H9 (cell line): ENCODE measurements around the gene PLXNB2. TPM values are rescaled to one million over a fixed set of nuclear protein-coding genes. Genes with fewer than 3 reads are reported as not detected.
A peak's percentile ranks its signal among the peaks of the same experiment; 100 is the strongest.

ENCODE experiments used
- DNase-seq: peaks from one replicate; pipeline ENCODE4 v3.0.0-alpha.2; 2017
- H2AFZ ChIP-seq: one replicate; pipeline ENCODE4 v1.6.1; 2013; ENCODE audit warnings: mild to moderate bottlenecking, low read length, control low read depth, moderate library complexity
- H2AK5ac ChIP-seq: 2 replicates; pipeline ENCODE4 v1.6.1; 2013; ENCODE audit warnings: low read length, control low read depth, mixed read lengths; ENCODE audit not compliant: insufficient read length
- H2BK120ac ChIP-seq: one replicate; pipeline ENCODE4 v1.6.1; 2013; ENCODE audit warnings: low read depth, mild to moderate bottlenecking, low read length, control low read depth, inconsistent platforms; ENCODE audit not compliant: poor library complexity, severe bottlenecking
- H2BK12ac ChIP-seq: 2 replicates; pipeline ENCODE4 v1.6.1; 2013; ENCODE audit warnings: low read length, control low read depth, mixed read lengths, low read depth; ENCODE audit not compliant: insufficient read length
- H2BK15ac ChIP-seq: 2 replicates; pipeline ENCODE4 v1.6.1; 2013; ENCODE audit warnings: low read depth, low read length, control low read depth
- H2BK20ac ChIP-seq: one replicate; pipeline ENCODE4 v1.6.1; 2013; ENCODE audit warnings: low read depth, mild to moderate bottlenecking, low read length, control low read depth, inconsistent platforms; ENCODE audit not compliant: poor library complexity, severe bottlenecking
- H2BK5ac ChIP-seq: 2 replicates; pipeline ENCODE4 v1.6.1; 2013; ENCODE audit warnings: low read length, control low read depth, mixed read lengths; ENCODE audit not compliant: insufficient read length
- H3K14ac ChIP-seq: 2 replicates; pipeline ENCODE4 v1.6.1; 2013; ENCODE audit warnings: low read length, control low read depth; ENCODE audit not compliant: insufficient read depth
- H3K18ac ChIP-seq: 2 replicates; pipeline ENCODE4 v1.6.1; 2013; ENCODE audit warnings: low read depth, mild to moderate bottlenecking, mixed read lengths, low read length, control low read depth; ENCODE audit not compliant: insufficient read length
- H3K23ac ChIP-seq: 2 replicates; pipeline ENCODE4 v1.6.1; 2013; ENCODE audit warnings: low read length, control low read depth, mixed read lengths, low read depth; ENCODE audit not compliant: insufficient read length
- H3K23me2 ChIP-seq: 2 replicates; pipeline ENCODE4 v1.6.1; 2013; ENCODE audit warnings: low read depth, mild to moderate bottlenecking, mixed read lengths, low read length, control low read depth; ENCODE audit not compliant: insufficient read length, poor library complexity, severe bottlenecking
- H3K27ac ChIP-seq: 2 replicates; pipeline ENCODE4 v1.5.1; 2013; ENCODE audit warnings: low read length, control low read depth, mixed read lengths, low read depth; ENCODE audit not compliant: insufficient read length
- H3K27me3 ChIP-seq: 2 replicates; pipeline ENCODE4 v1.6.1; 2013; ENCODE audit warnings: low read length, control low read depth, inconsistent platforms; ENCODE audit not compliant: insufficient read depth
- H3K4ac ChIP-seq: 2 replicates; pipeline ENCODE4 v1.6.1; 2013; ENCODE audit warnings: low read depth, mild to moderate bottlenecking, control low read depth, inconsistent platforms, low read length, moderate library complexity
- H3K4me1 ChIP-seq: 2 replicates; pipeline ENCODE4 v1.6.1; 2013; ENCODE audit warnings: low read length, control low read depth, inconsistent platforms; ENCODE audit not compliant: insufficient read depth
- H3K4me2 ChIP-seq: 2 replicates; pipeline ENCODE4 v1.6.1; 2013; ENCODE audit warnings: low read length, control low read depth, mixed read lengths; ENCODE audit not compliant: insufficient read length, insufficient read depth
- H3K56ac ChIP-seq: 2 replicates; pipeline ENCODE4 v1.6.1; 2013; ENCODE audit warnings: low read depth, mild to moderate bottlenecking, mixed read lengths, low read length, control low read depth; ENCODE audit not compliant: insufficient read length
- H3K79me1 ChIP-seq: 2 replicates; pipeline ENCODE4 v1.6.1; 2013; ENCODE audit warnings: low read depth, mild to moderate bottlenecking, moderate library complexity, low read length, control low read depth, inconsistent platforms; ENCODE audit not compliant: insufficient read depth, poor library complexity, severe bottlenecking
- H3K79me2 ChIP-seq: 2 replicates; pipeline ENCODE4 v1.6.1; 2013; ENCODE audit warnings: low read length, control low read depth, inconsistent platforms; ENCODE audit not compliant: insufficient read depth
- H3K9ac ChIP-seq: 2 replicates; pipeline ENCODE4 v1.6.1; 2013; ENCODE audit warnings: low read length, control low read depth, mixed read lengths; ENCODE audit not compliant: insufficient read length; ENCODE audit errors: extremely low read depth
- H3K9me3 ChIP-seq: one replicate; pipeline ENCODE4 v1.6.1; 2013; ENCODE audit warnings: low read depth, low read length, inconsistent platforms; ENCODE audit not compliant: control insufficient read depth
- H3T11ph ChIP-seq: one replicate; pipeline ENCODE4 v1.6.1; 2013; ENCODE audit warnings: mild to moderate bottlenecking, low read length, control low read depth, inconsistent platforms
- H4K20me1 ChIP-seq: one replicate; pipeline ENCODE4 v1.6.1; 2013; ENCODE audit not compliant: control insufficient read depth, insufficient read length, insufficient read depth
- H4K5ac ChIP-seq: 2 replicates; pipeline ENCODE4 v1.6.1; 2013; ENCODE audit warnings: low read depth, mild to moderate bottlenecking, mixed read lengths, low read length, control low read depth; ENCODE audit not compliant: insufficient read length
- H4K8ac ChIP-seq: replicated peaks from 2 replicates; pipeline ENCODE4 v1.6.1; 2013; ENCODE audit warnings: low read length, control low read depth, mixed read lengths, low read depth; ENCODE audit not compliant: insufficient read length
- H4K91ac ChIP-seq: 2 replicates; pipeline ENCODE4 v1.6.1; 2013; ENCODE audit warnings: low read depth, mild to moderate bottlenecking, moderate library complexity, mixed read lengths, low read length, control low read depth; ENCODE audit not compliant: insufficient read length
- H3K27ac Mint-ChIP-seq, 3 experiments: 2 replicates in 2 of 3; 3 replicates in 1 of 3; pipeline ENCODE4 v1.8.0; 2020 to 2021; ENCODE audit warnings: mixed read lengths in 3 of 3, mild to moderate bottlenecking in 1 of 3, moderate library complexity in 1 of 3
- H3K27me3 Mint-ChIP-seq: 2 replicates; pipeline ENCODE4 v1.8.0; 2021; ENCODE audit warnings: low read depth, mild to moderate bottlenecking, moderate library complexity, mixed read lengths
- H3K36me3 Mint-ChIP-seq, 3 experiments: 2 replicates in 2 of 3; 3 replicates in 1 of 3; pipeline ENCODE4 v1.8.0; 2020 to 2021; ENCODE audit warnings: low read depth in 3 of 3, mixed read lengths in 3 of 3; ENCODE audit not compliant: insufficient read depth in 1 of 3
- H3K4me1 Mint-ChIP-seq, 2 experiments: 2 replicates each; pipeline ENCODE4 v1.8.0; 2020; ENCODE audit warnings: mixed read lengths in 2 of 2
- H3K4me3 Mint-ChIP-seq, 2 experiments: 2 replicates in 1 of 2; 3 replicates in 1 of 2; pipeline ENCODE4 v1.8.0; 2020 to 2021; ENCODE audit warnings: mild to moderate bottlenecking in 2 of 2, mixed read lengths in 2 of 2, moderate library complexity in 1 of 2
- H3K9me3 Mint-ChIP-seq, 2 experiments: 2 replicates in 1 of 2; 3 replicates in 1 of 2; pipeline ENCODE4 v1.8.0; 2020; ENCODE audit warnings: mild to moderate bottlenecking in 2 of 2, mixed read lengths in 2 of 2, moderate library complexity in 1 of 2
- WGBS: extraction: QIAGEN DNeasy Blood & Tissue Kit; methylation state at CpG from one replicate; pipeline ENCODE4 v1.1.7; 2013; ENCODE audit warnings: missing lambda C conversion rate, low lambda C conversion rate, mixed read lengths; ENCODE audit not compliant: insufficient read length; ENCODE audit errors: extremely low coverage; 5-methylcytosine and 5-hydroxymethylcytosine counted together
- total RNA-seq: library from RNA; stranded (reverse); gene quantifications from 2 replicates; pipeline ENCODE4 v1.2.1, GENCODE V29; 2021
- TF ChIP-seq, protein P1 (sequence below): fragments of 200-600 bp; sonication (generic); conservative IDR thresholded peaks from 3 replicates; pipeline ENCODE4 v1.8.0; 2021; ENCODE audit warnings: antibody characterized with exemption, mild to moderate bottlenecking

PLXNB2 gene
- total RNA-seq, 1 experiment from 2014 or later = 87.6 TPM

DNA sequence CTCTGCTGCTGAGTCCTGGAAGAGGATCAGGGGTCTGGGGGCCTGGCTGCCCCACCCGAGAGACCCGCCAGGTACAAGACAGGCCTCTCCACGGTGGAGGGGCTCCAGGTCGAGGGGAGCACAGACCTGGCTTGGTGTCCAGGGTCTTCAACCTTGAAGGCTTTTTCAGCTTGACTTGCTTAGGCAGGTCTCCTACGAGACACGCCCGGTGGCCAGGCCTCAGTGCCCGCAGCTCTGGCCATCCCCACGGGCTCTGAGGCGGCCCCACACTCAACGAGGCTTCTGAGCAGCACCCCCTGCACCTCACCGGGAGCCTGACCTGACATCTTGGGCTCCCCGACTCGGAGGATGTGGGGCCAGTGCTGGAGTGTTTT is 6.6 kb upstream of the PLXNB2 start:
- H3K23me2 ChIP-seq = no peaks in the 10 kb centered on the region
- no peak overlapping the region for H2BK20ac ChIP-seq
- no peak overlapping the region for H3K4me2 ChIP-seq
- Mint-ChIP-seq H3K36me3 (no peaks in the 10 kb centered on the region; a peak in 1 of 7 replicates), H3K27ac (peak overlapping the region in 1 of 3 experiments; percentile 16; a peak in 2 of 7 replicates), H3K9me3 (no peaks in the 10 kb centered on the region), H3K4me1 (peaks cover 6 to 7% of the 10 kb centered on the region in 2 experiments), H3K4me3 (no peak overlapping the region), H3K27me3 (peaks cover 5% of the 10 kb centered on the region)
- no peaks in the 10 kb centered on the region for H3K79me1 ChIP-seq
- no peaks in the 10 kb centered on the region for H3K79me2 ChIP-seq
- no peak overlapping the region for H3K14ac ChIP-seq
- H3K27me3 ChIP-seq = no peaks in the 10 kb centered on the region
- no CpG with 5 or more reads among the region's 14 CpGs for WGBS
- H3K27ac ChIP-seq = no peak overlapping the region
- TF ChIP-seq, protein P1, sequence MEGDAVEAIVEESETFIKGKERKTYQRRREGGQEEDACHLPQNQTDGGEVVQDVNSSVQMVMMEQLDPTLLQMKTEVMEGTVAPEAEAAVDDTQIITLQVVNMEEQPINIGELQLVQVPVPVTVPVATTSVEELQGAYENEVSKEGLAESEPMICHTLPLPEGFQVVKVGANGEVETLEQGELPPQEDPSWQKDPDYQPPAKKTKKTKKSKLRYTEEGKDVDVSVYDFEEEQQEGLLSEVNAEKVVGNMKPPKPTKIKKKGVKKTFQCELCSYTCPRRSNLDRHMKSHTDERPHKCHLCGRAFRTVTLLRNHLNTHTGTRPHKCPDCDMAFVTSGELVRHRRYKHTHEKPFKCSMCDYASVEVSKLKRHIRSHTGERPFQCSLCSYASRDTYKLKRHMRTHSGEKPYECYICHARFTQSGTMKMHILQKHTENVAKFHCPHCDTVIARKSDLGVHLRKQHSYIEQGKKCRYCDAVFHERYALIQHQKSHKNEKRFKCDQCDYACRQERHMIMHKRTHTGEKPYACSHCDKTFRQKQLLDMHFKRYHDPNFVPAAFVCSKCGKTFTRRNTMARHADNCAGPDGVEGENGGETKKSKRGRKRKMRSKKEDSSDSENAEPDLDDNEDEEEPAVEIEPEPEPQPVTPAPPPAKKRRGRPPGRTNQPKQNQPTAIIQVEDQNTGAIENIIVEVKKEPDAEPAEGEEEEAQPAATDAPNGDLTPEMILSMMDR = no peak
- no peak overlapping the region for H2BK15ac ChIP-seq
- H4K20me1 ChIP-seq = peaks cover 2% of the 10 kb centered on the region
- H3T11ph ChIP-seq = no peak overlapping the region
- no peak for DNase-seq
- no peak overlapping the region for H3K56ac ChIP-seq
- no peak overlapping the region for H4K8ac ChIP-seq
- H2BK120ac ChIP-seq = no peak overlapping the region
- no peak overlapping the region for H3K23ac ChIP-seq
- no peak overlapping the region for H2AFZ ChIP-seq
- no peaks in the 10 kb centered on the region for H3K4me1 ChIP-seq
- H4K5ac ChIP-seq = no peak overlapping the region
- no peak overlapping the region for H3K4ac ChIP-seq
- no peak overlapping the region for H2BK12ac ChIP-seq
- no peaks in the 10 kb centered on the region for H3K9me3 ChIP-seq
- no peak overlapping the region for H3K18ac ChIP-seq
- no peak overlapping the region for H4K91ac ChIP-seq
- no peak overlapping the region for H3K9ac ChIP-seq
- no peak overlapping the region for H2BK5ac ChIP-seq
- no peak overlapping the region for H2AK5ac ChIP-seq
